Measurements from ENCODE around the gene NME7. TPM values are rescaled to one million over a fixed set of nuclear protein-coding genes. Genes with fewer than 3 reads are reported as not detected.

Gene NME7
- total RNA-seq, 4 donors from 2014 or later, result 3.7 to 8.4 (median 5.5) TPM

GRCh38 chr1:169087876-169088275 is 279.7 kb downstream of the NME7 start:
- Histone ChIP-seq H3K27ac (no peak overlapping the region), H3K27me3 (no peaks in the 10 kb centered on the region), H3K4me1 (peaks cover 0 to 4% of the 10 kb centered on the region in 2 donors), H3K4me3 (no peak overlapping the region), H3K9me3 (no peaks in the 10 kb centered on the region), H3K36me3 (no peaks in the 10 kb centered on the region)
- TF ChIP-seq CTCF (IDR thresholded peaks at IDR 0.05 in 4 of 5, conservative IDR thresholded peaks at IDR 0.05 in 1 of 5) (no peak), POLR2A (IDR thresholded peaks at IDR 0.05) (no peak)
- no peak for ATAC-seq
- DNase-seq, result no peak
- in situ Hi-C loops (cut with MboI; ENCODE audit: low sequenced_read_pairs in 4 of 4) (no loop called here), intact Hi-C loops (cut with DNase I; ENCODE audit: low total_unique reads) (loop anchor here (5.0 kb wide), 1 partner anchor 581 kb away; no protein-coding TSS in a partner anchor)

GRCh38 chr1:169086603-169087455 is 280.8 kb downstream of the NME7 start:
- in situ Hi-C loops (cut with MboI; ENCODE audit: low sequenced_read_pairs in 4 of 4) (no loop called here), intact Hi-C loops (cut with DNase I; ENCODE audit: low total_unique reads) (loop anchor here (5.0 kb wide), 1 partner anchor 580 kb away; no protein-coding TSS in a partner anchor)
- Histone ChIP-seq H3K27me3 (no peaks in the 10 kb centered on the region), H3K9me3 (no peaks in the 10 kb centered on the region), H3K36me3 (no peaks in the 10 kb centered on the region), H3K27ac (no peak overlapping the region), H3K4me3 (no peak overlapping the region), H3K4me1 (peaks cover 0 to 4% of the 10 kb centered on the region in 2 donors)
- no peak for DNase-seq
- TF ChIP-seq CTCF (IDR thresholded peaks at IDR 0.05 in 4 of 5, conservative IDR thresholded peaks at IDR 0.05 in 1 of 5) (no peak), POLR2A (IDR thresholded peaks at IDR 0.05) (no peak)
- no peak for ATAC-seq

- H3K36me3 ChIP-seq, result no peaks in the 10 kb centered on the region
Measured at GRCh38 chr1:169085911-169086310, 281.7 kb downstream of the NME7 start.

More at GRCh38 chr1:169085911-169086310, 281.7 kb downstream of the NME7 start:
- intact Hi-C loops (cut with DNase I; ENCODE audit: low total_unique reads) (loop anchor here (5.0 kb wide), 1 partner anchor 579 kb away; no protein-coding TSS in a partner anchor), in situ Hi-C loops (cut with MboI; ENCODE audit: low sequenced_read_pairs in 4 of 4) (no loop called here)
- no peak for TF ChIP-seq CTCF (IDR thresholded peaks at IDR 0.05 in 4 of 5, conservative IDR thresholded peaks at IDR 0.05 in 1 of 5)
- TF ChIP-seq POLR2A (IDR thresholded peaks at IDR 0.05), result no peak
- ATAC-seq, result no peak
- peaks cover 0 to 4% of the 10 kb centered on the region in 2 donors for H3K4me1 ChIP-seq
- DNase-seq, result no peak
- no peak overlapping the region for H3K27ac ChIP-seq
- H3K9me3 ChIP-seq, result no peaks in the 10 kb centered on the region
- H3K27me3 ChIP-seq, result no peaks in the 10 kb centered on the region
- H3K4me3 ChIP-seq, result no peak overlapping the region

Other genes starting within 250 kb of the NME7 start
- 10 to 100 TPM; 10.2 to 17.7 (median 14.6) TPM for gene BLZF1, start 398 bp upstream of the NME7 start, total RNA-seq
- 1 to 10 TPM in 1 of 4 donors, under 1 TPM in 1, not detected in 2; 0.80 to 1.2 TPM for gene CCDC181, start 59.7 kb upstream of the NME7 start, total RNA-seq
- 100 to 1,000 TPM in 2 of 4 donors, 10 to 100 TPM in 2; 93.3 to 176 (median 99.8) TPM for gene SLC19A2, start 118.1 kb upstream of the NME7 start, total RNA-seq
- gene F5, start 218.7 kb upstream of the NME7 start, total RNA-seq, result under 1 TPM; 0.07 to 0.68 (median 0.22) TPM

All from gastrocnemius medialis (tissue), 4 donors.